K562 (cell line): ENCODE data around the gene SEC14L1. TPM values are rescaled to one million over a fixed set of nuclear protein-coding genes. Genes with fewer than 3 reads are reported as not detected.

Experiments used
- AFF4 ChIP-seq: sonication (generic); formaldehyde crosslinking; IDR thresholded peaks from 2 replicates; pipeline ENCODE4 v1.8.0; 2023; ENCODE audit warnings: mild to moderate bottlenecking, missing genetic modification reagents
- BCL6 ChIP-seq: fragments of 250-450 bp; sonication (Bioruptor Pico); IDR thresholded peaks from 2 replicates; pipeline ENCODE4 v1.4.0; 2020
- CBFB ChIP-seq: sonication (generic); formaldehyde crosslinking; IDR thresholded peaks from 2 replicates; pipeline ENCODE4 v1.4.0; 2020; ENCODE audit warnings: mild to moderate bottlenecking, missing genetic modification reagents
- CHD1 ChIP-seq: fragments of 200-600 bp; sonication (generic); IDR thresholded peaks from one replicate; pipeline ENCODE4 v1.6.1; 2012; ENCODE audit warnings: mild to moderate bottlenecking, moderate library complexity, low read length, inconsistent platforms
- CXXC5 ChIP-seq: fragments of 250-450 bp; sonication (Bioruptor Pico); IDR thresholded peaks from 2 replicates; pipeline ENCODE4 v1.8.0; 2022; ENCODE audit warnings: inconsistent platforms, mild to moderate bottlenecking, moderate library complexity
- HOXB6 ChIP-seq: fragments of 250-450 bp; sonication (Bioruptor Pico); IDR thresholded peaks from 2 replicates; pipeline ENCODE4 v1.5.1; 2022; ENCODE audit warnings: mild to moderate bottlenecking, borderline replicate concordance
- MCM2 ChIP-seq: fragments of 450-650 bp; IDR thresholded peaks from 2 replicates; pipeline ENCODE4 v1.6.1; 2017; ENCODE audit warnings: low read depth, mild to moderate bottlenecking
- MCM3 ChIP-seq: fragments of 450-650 bp; IDR thresholded peaks from 2 replicates; pipeline ENCODE4 v1.6.1; 2016
- MITF ChIP-seq: IDR thresholded peaks from 2 replicates; pipeline ENCODE4 v1.6.1; 2014; ENCODE audit warnings: antibody characterized with exemption
- NFYB ChIP-seq: IDR thresholded peaks from 2 replicates; pipeline ENCODE4 v1.6.1; 2011; ENCODE audit warnings: mild to moderate bottlenecking, moderate library complexity; ENCODE audit not compliant: insufficient read length; ENCODE audit errors: extremely low read depth
- POLR2AphosphoS2 ChIP-seq: IDR thresholded peaks from 2 replicates; pipeline ENCODE4 v1.6.1; 2012; ENCODE audit warnings: low read length, improper control_type of control experiment
- POLR3A ChIP-seq: IDR thresholded peaks from 2 replicates; pipeline ENCODE4 v1.6.1; 2011; ENCODE audit warnings: borderline replicate concordance, mild to moderate bottlenecking, moderate library complexity; ENCODE audit not compliant: insufficient read length, insufficient read depth; ENCODE audit errors: extremely low read depth
- RNF2 ChIP-seq: sonication (generic); IDR thresholded peaks from 2 replicates; pipeline ENCODE4 v1.6.1; 2016
- SNIP1 ChIP-seq: fragments of 450-650 bp; IDR thresholded peaks from 2 replicates; pipeline ENCODE4 v1.7.1; 2017; ENCODE audit warnings: low read depth, mild to moderate bottlenecking
- SUPT5H ChIP-seq: fragments of 450-650 bp; IDR thresholded peaks from 2 replicates; pipeline ENCODE4 v1.6.1; 2016
- TCF7 ChIP-seq: sonication (generic); IDR thresholded peaks from 2 replicates; pipeline ENCODE4 v1.6.1; 2016; ENCODE audit warnings: antibody characterized with exemption, borderline replicate concordance
- ZNF507 ChIP-seq: conservative IDR thresholded peaks from 2 replicates; pipeline ENCODE4 v1.6.1; 2017; ENCODE audit warnings: missing genetic modification characterization, missing compliant biosample characterization
- polyA plus RNA-seq, 8 experiments: library from polyadenylated mRNA; depleted of rRNA in 4 of 8; stranded (reverse) in 5 of 8; unstranded in 3 of 8; fragments of >200 nt; fragmentation: Nextera tagmentation in 2 of 8; fragmentation: Illumina TruSeq in 1 of 8; extraction: Ambion mirVana in 2 of 8; extraction: Trizol in 1 of 8; gene quantifications; 2 replicates each; pipeline versions ENCODE4 v1.2.1 to v1.2.3, GENCODE V29; 2011 to 2014; ENCODE audit warnings: inconsistent platforms in 1 of 8, missing spikeins in 1 of 8
- total RNA-seq, 7 experiments: library from RNA; depleted of rRNA in 6 of 7; stranded (reverse); fragments of >200 nt in 6 of 7; fragmentation: Illumina TruSeq in 2 of 7; extraction: Trizol in 2 of 7; gene quantifications; 2 replicates each; pipeline versions ENCODE4 v1.2.1 to v1.2.3, GENCODE V29; 2011 to 2021; ENCODE audit warnings: low replicate concordance in 1 of 7
- TF ChIP-seq, protein P1 (sequence below): fragments of 450-650 bp; IDR thresholded peaks from 2 replicates; pipeline ENCODE4 v1.6.1; 2014; ENCODE audit warnings: low read depth, mild to moderate bottlenecking, moderate library complexity, borderline replicate concordance
- TF ChIP-seq, protein P2 (sequence below): conservative IDR thresholded peaks from 2 replicates; pipeline ENCODE4 v1.6.1; 2011; ENCODE audit warnings: low read depth, mild to moderate bottlenecking, low read length; ENCODE audit not compliant: control insufficient read depth
- TF ChIP-seq, protein P3 (sequence below): fragments of 450-650 bp; conservative IDR thresholded peaks from 2 replicates; pipeline ENCODE4 v1.6.1; 2016; ENCODE audit warnings: missing genetic modification characterization, low read depth, mild to moderate bottlenecking, control low read depth, missing compliant biosample characterization

The SEC14L1 gene
- total and polyA plus RNA-seq, 9 of the 15 experiments (the other 6 are each of a cell fraction or from before 2014, with no cell fraction given) = 3.1 to 39.7 (median 15.2) TPM

GRCh38 chr17:77233635-77234334 is 93.0 kb downstream of the SEC14L1 start (continued):
- TF ChIP-seq POLR2AphosphoS2 = no peak
- no peak for TF ChIP-seq SNIP1
- no peak for TF ChIP-seq ZNF507 (tag)
- TF ChIP-seq CBFB (CRISPR knock-in tag) = no peak
- no peak for TF ChIP-seq TCF7
- TF ChIP-seq, protein P1, sequence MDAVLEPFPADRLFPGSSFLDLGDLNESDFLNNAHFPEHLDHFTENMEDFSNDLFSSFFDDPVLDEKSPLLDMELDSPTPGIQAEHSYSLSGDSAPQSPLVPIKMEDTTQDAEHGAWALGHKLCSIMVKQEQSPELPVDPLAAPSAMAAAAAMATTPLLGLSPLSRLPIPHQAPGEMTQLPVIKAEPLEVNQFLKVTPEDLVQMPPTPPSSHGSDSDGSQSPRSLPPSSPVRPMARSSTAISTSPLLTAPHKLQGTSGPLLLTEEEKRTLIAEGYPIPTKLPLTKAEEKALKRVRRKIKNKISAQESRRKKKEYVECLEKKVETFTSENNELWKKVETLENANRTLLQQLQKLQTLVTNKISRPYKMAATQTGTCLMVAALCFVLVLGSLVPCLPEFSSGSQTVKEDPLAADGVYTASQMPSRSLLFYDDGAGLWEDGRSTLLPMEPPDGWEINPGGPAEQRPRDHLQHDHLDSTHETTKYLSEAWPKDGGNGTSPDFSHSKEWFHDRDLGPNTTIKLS = no peak
- no peak for TF ChIP-seq SUPT5H
- TF ChIP-seq NFYB = no peak
- no peak for TF ChIP-seq MCM2
- no peak for TF ChIP-seq MITF
- no peak for TF ChIP-seq AFF4
- no peak for TF ChIP-seq MCM3
- TF ChIP-seq HOXB6 (CRISPR knock-in tag) = no peak
- TF ChIP-seq, protein P2, sequence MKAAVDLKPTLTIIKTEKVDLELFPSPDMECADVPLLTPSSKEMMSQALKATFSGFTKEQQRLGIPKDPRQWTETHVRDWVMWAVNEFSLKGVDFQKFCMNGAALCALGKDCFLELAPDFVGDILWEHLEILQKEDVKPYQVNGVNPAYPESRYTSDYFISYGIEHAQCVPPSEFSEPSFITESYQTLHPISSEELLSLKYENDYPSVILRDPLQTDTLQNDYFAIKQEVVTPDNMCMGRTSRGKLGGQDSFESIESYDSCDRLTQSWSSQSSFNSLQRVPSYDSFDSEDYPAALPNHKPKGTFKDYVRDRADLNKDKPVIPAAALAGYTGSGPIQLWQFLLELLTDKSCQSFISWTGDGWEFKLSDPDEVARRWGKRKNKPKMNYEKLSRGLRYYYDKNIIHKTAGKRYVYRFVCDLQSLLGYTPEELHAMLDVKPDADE = no peak
- TF ChIP-seq CHD1 = no peak
- no peak for TF ChIP-seq BCL6 (CRISPR knock-in tag)
- 0 out of 2 replicates have a peak, but pooled peaks have one; percentile 19 for TF ChIP-seq CXXC5 (CRISPR knock-in tag)
- TF ChIP-seq, protein P3, sequence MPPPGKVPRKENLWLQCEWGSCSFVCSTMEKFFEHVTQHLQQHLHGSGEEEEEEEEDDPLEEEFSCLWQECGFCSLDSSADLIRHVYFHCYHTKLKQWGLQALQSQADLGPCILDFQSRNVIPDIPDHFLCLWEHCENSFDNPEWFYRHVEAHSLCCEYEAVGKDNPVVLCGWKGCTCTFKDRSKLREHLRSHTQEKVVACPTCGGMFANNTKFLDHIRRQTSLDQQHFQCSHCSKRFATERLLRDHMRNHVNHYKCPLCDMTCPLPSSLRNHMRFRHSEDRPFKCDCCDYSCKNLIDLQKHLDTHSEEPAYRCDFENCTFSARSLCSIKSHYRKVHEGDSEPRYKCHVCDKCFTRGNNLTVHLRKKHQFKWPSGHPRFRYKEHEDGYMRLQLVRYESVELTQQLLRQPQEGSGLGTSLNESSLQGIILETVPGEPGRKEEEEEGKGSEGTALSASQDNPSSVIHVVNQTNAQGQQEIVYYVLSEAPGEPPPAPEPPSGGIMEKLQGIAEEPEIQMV (tag) = no peak
- no peak for TF ChIP-seq POLR3A
- TF ChIP-seq RNF2 = no peak; the same call in 1 of the 2 replicates
